ENCODE results near the gene IPO8.
"Not testable (repeated sequence)": the region's sequence is repeated elsewhere in the genome, so short reads cannot be mapped to it uniquely, and the experiment has no call there.

The IPO8 gene

GRCh38 chr12:30594509-30594908 lies 101.2 kb downstream of the IPO8 start:
- TF ChIP-seq CTCF (IDR thresholded peaks at IDR 0.05) = no peak
- Histone ChIP-seq H3K4me3 (ENCODE audit: low read depth, low read length) (no peak overlapping the region), H3K36me3 (ENCODE audit: control insufficient read depth, insufficient read depth, low read length) (no peaks in the 10 kb centered on the region), H3K4me1 (no peaks in the 10 kb centered on the region), H3K27ac (no peak overlapping the region), H3K4me2 (ENCODE audit: low read length) (no peak overlapping the region), H2AFZ (no peak overlapping the region), H3K79me2 (no peaks in the 10 kb centered on the region), H3K27me3 (ENCODE audit: control insufficient read depth, insufficient read depth, low read length) (no peaks in the 10 kb centered on the region), H3K9ac (no peak overlapping the region), H3K9me3 (ENCODE audit: control insufficient read depth, low read length) (no peaks in the 10 kb centered on the region)

DNA sequence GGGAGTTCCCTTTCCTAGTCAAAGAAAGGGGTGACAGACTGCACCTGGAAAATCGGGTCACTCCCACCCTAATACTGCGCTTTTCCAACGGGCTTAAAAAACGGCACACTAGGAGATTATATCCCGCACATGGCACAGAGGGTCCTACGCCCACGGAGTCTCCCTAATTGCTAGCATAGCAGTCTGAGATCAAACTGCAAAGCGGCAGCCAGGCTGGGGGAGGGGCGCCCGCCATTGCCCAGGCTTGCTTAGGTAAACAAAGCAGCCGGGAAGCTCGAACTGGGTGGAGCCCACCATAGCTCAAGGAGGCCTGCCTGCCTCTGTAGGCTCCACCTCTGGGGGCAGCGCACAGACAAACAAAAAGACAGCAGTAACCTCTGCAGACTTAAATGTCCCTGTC lies 107.1 kb downstream of the IPO8 start:
- H3K4me2 ChIP-seq (ENCODE audit: low read length); H3K27ac ChIP-seq; H2AFZ ChIP-seq; H3K27me3 ChIP-seq (ENCODE audit: control insufficient read depth, insufficient read depth, low read length); H3K4me3 ChIP-seq (ENCODE audit: low read depth, low read length); H3K9me3 ChIP-seq (ENCODE audit: control insufficient read depth, low read length); H3K79me2 ChIP-seq; H3K9ac ChIP-seq; H3K4me1 ChIP-seq; H3K36me3 ChIP-seq (ENCODE audit: control insufficient read depth, insufficient read depth, low read length): not testable (repeated sequence)

DNA sequence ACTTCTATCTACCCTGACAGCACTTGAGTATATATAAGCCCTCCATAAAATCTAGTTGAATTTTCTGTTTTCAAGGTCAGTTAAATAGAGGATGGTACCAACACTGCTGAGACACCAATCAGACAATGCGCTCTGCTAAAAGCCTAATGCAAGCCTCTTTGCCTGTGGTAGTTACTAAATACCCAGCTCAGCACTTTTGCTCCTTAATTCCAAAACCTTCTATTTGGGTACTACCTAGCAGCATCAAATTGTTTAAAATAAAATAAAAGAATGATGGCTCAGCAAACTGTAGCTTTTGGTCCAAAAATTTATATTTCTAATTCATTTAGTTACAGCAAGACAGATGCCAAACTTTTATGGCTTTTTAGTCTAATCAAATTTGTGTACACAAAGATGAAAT lies 107.9 kb downstream of the IPO8 start:
- Histone ChIP-seq H3K9me3 (ENCODE audit: control insufficient read depth, low read length) (no peaks in the 10 kb centered on the region), H3K79me2 (no peaks in the 10 kb centered on the region), H3K4me1 (no peaks in the 10 kb centered on the region), H3K27me3 (ENCODE audit: control insufficient read depth, insufficient read depth, low read length) (no peaks in the 10 kb centered on the region), H3K4me2 (ENCODE audit: low read length) (no peak overlapping the region), H3K4me3 (ENCODE audit: low read depth, low read length) (no peak overlapping the region), H3K27ac (no peak overlapping the region), H3K36me3 (ENCODE audit: control insufficient read depth, insufficient read depth, low read length) (no peaks in the 10 kb centered on the region), H2AFZ (no peak overlapping the region), H3K9ac (no peak overlapping the region)
- no peak for TF ChIP-seq CTCF (IDR thresholded peaks at IDR 0.05)

- TF ChIP-seq CTCF (IDR thresholded peaks at IDR 0.05) = no peak
Observed at GRCh38 chr12:30585877-30586276, 109.8 kb downstream of the IPO8 start.

DNA sequence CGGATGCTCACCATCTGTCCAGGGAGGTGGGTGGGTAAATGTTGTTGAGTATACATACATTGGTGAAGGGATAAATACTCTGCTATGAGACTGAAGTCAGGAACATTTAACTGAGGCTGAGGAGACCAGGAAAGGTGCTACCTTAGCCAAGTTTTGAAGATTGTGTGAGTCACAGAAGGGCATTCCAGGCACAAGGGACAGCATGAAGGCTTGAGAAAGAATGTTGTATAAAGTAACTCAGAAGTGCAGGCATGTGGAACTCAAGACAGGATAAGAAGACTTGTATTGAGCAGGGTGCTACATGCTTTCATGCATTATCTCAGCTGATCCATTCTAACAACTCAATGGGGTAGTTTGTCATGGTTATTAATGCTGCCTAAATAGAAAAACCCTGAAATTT lies 112.7 kb downstream of the IPO8 start:
- no peak for TF ChIP-seq CTCF (IDR thresholded peaks at IDR 0.05)

More at GRCh38 chr12:30585877-30586276, 109.8 kb downstream of the IPO8 start:
- Histone ChIP-seq H3K9me3 (ENCODE audit: control insufficient read depth, low read length) (no peaks in the 10 kb centered on the region), H3K9ac (no peak overlapping the region), H3K36me3 (ENCODE audit: control insufficient read depth, insufficient read depth, low read length) (no peaks in the 10 kb centered on the region), H3K4me2 (ENCODE audit: low read length) (no peak overlapping the region), H3K4me3 (ENCODE audit: low read depth, low read length) (no peak overlapping the region), H2AFZ (no peak overlapping the region), H3K79me2 (no peaks in the 10 kb centered on the region), H3K4me1 (no peaks in the 10 kb centered on the region), H3K27me3 (ENCODE audit: control insufficient read depth, insufficient read depth, low read length) (no peaks in the 10 kb centered on the region), H3K27ac (no peak overlapping the region)

More for the DNA sequence above, 112.7 kb downstream of the IPO8 start:
- Histone ChIP-seq H3K36me3 (ENCODE audit: control insufficient read depth, insufficient read depth, low read length) (no peaks in the 10 kb centered on the region), H3K27me3 (ENCODE audit: control insufficient read depth, insufficient read depth, low read length) (no peaks in the 10 kb centered on the region), H3K9ac (no peak overlapping the region), H3K27ac (no peak overlapping the region), H3K4me2 (ENCODE audit: low read length) (no peak overlapping the region), H3K79me2 (no peaks in the 10 kb centered on the region), H3K4me1 (no peaks in the 10 kb centered on the region), H2AFZ (no peak overlapping the region), H3K9me3 (ENCODE audit: control insufficient read depth, low read length) (no peaks in the 10 kb centered on the region), H3K4me3 (ENCODE audit: low read depth, low read length) (no peak overlapping the region)
